MCF 10A (cell line): ENCODE results near the gene MAPKAP1. TPM values are rescaled to one million over a fixed set of nuclear protein-coding genes. Genes with fewer than 3 reads are reported as not detected.

Source experiments
- BruUV-seq: library from RNA; stranded (reverse); fragments of 400-500 nt; replicated peaks from 2 replicates; lab custom pipeline; 2021; lab: Mats Ljungman, UMichigan
- CTCF ChIA-PET: fragments of 300-600 bp; sonication (Branson Sonifier 250); formaldehyde crosslinking; extraction: SDS; loops from one replicate; lab custom pipeline; 2021; ENCODE audit warnings: antibody characterized with exemption, inconsistent platforms; lab: Yijun Ruan, JAX
- POLR2A ChIA-PET: fragments of 300-600, 350-650 bp; sonication (Branson Sonifier 250); formaldehyde crosslinking; extraction: SDS; loops from one replicate; lab custom pipeline; 2020; ENCODE audit warnings: antibody characterized with exemption, inconsistent platforms; lab: Yijun Ruan, JAX
- DNase-seq: peaks from one replicate; pipeline ENCODE4 v3.0.0-alpha.2; 2018; ENCODE audit not compliant: unreplicated experiment
- H3K27ac Mint-ChIP-seq: one replicate; pipeline ENCODE4 v1.8.0; 2022; ENCODE audit warnings: mild to moderate bottlenecking, low read depth, mixed read lengths; ENCODE audit not compliant: unreplicated experiment
- H3K27me3 Mint-ChIP-seq: one replicate; pipeline ENCODE4 v1.8.0; 2022; ENCODE audit warnings: mixed read lengths; ENCODE audit not compliant: insufficient read depth, unreplicated experiment
- H3K36me3 Mint-ChIP-seq: one replicate; pipeline ENCODE4 v1.8.0; 2022; ENCODE audit warnings: mild to moderate bottlenecking, moderate library complexity, mixed read lengths; ENCODE audit not compliant: insufficient read depth, unreplicated experiment
- H3K4me1 Mint-ChIP-seq: one replicate; pipeline ENCODE4 v1.8.0; 2022; ENCODE audit warnings: mixed read lengths; ENCODE audit not compliant: insufficient read depth, unreplicated experiment
- H3K4me3 Mint-ChIP-seq: one replicate; pipeline ENCODE4 v1.8.0; 2022; ENCODE audit warnings: mild to moderate bottlenecking, moderate library complexity, mixed read lengths; ENCODE audit not compliant: unreplicated experiment
- H3K9me3 Mint-ChIP-seq: one replicate; pipeline ENCODE4 v1.8.0; 2022; ENCODE audit warnings: mixed read lengths; ENCODE audit not compliant: unreplicated experiment
- CTCF ChIP-seq: fragments of 200-600 bp; IDR thresholded peaks from one replicate; pipeline ENCODE4 v1.8.0; 2022; ENCODE audit warnings: antibody characterized with exemption, mild to moderate bottlenecking; ENCODE audit not compliant: unreplicated experiment
- intact Hi-C: fragments of 100-400 bp; cut with micrococcal nuclease; formaldehyde crosslinking; loops from 2 replicates; pipeline ENCODE4 v1.14.1; 2022
- total RNA-seq: library from RNA; stranded (reverse); gene quantifications from 2 replicates; pipeline ENCODE4 v1.2.3, GENCODE V29; 2022

Gene MAPKAP1
- total RNA-seq, 1 experiment from 2014 or later = 74.9 TPM

- no peaks in the 10 kb centered on the region for H3K27me3 Mint-ChIP-seq
- ChIA-PET POLR2A (no interaction called here), CTCF (no interaction called here)
- TF ChIP-seq CTCF = no peak
- H3K4me1 Mint-ChIP-seq = no peaks in the 10 kb centered on the region
- intact Hi-C loops = no loop called here
- no peaks in the 10 kb centered on the region for H3K9me3 Mint-ChIP-seq
- no peak overlapping the region for H3K27ac Mint-ChIP-seq
- no TSS peak for BruUV-seq
- DNase-seq = no peak
- no peak overlapping the region for H3K4me3 Mint-ChIP-seq
- peaks cover 12% of the 10 kb centered on the region for H3K36me3 Mint-ChIP-seq
Measured at GRCh38 chr9:125433461-125434011, 273.5 kb downstream of the MAPKAP1 start.

- Mint-ChIP-seq H3K4me3 (no peak overlapping the region), H3K4me1 (no peaks in the 10 kb centered on the region), H3K9me3 (no peaks in the 10 kb centered on the region), H3K27me3 (no peaks in the 10 kb centered on the region), H3K27ac (no peak overlapping the region), H3K36me3 (peaks cover 7% of the 10 kb centered on the region)
- BruUV-seq = no TSS peak
- intact Hi-C loops = no loop called here
- CTCF ChIA-PET = no interaction called here
- POLR2A ChIA-PET = no interaction called here
- no peak for TF ChIP-seq CTCF
- DNase-seq = no peak
Measured at GRCh38 chr9:125432715-125433385, 274.2 kb downstream of the MAPKAP1 start.

GRCh38 chr9:125431741-125432271 lies 275.2 kb downstream of the MAPKAP1 start:
- Mint-ChIP-seq H3K36me3 (peaks cover 7% of the 10 kb centered on the region), H3K27me3 (no peaks in the 10 kb centered on the region), H3K27ac (no peak overlapping the region), H3K4me3 (no peak overlapping the region), H3K9me3 (no peaks in the 10 kb centered on the region), H3K4me1 (no peaks in the 10 kb centered on the region)
- POLR2A ChIA-PET = no interaction called here
- no TSS peak for BruUV-seq
- no peak for TF ChIP-seq CTCF
- DNase-seq = no peak
- intact Hi-C loops = no loop called here
- CTCF ChIA-PET = no interaction called here

- H3K4me3 Mint-ChIP-seq = no peak overlapping the region
- no peak for DNase-seq
- TF ChIP-seq CTCF = no peak
- CTCF ChIA-PET = no interaction called here
- POLR2A ChIA-PET = no interaction called here
- H3K27ac Mint-ChIP-seq = no peak overlapping the region
- no TSS peak for BruUV-seq
- no peaks in the 10 kb centered on the region for H3K9me3 Mint-ChIP-seq
- no peaks in the 10 kb centered on the region for H3K4me1 Mint-ChIP-seq
- no peaks in the 10 kb centered on the region for H3K27me3 Mint-ChIP-seq
- peaks cover 7% of the 10 kb centered on the region for H3K36me3 Mint-ChIP-seq
- intact Hi-C loops = no loop called here
Measured at GRCh38 chr9:125431012-125431305, 276.0 kb downstream of the MAPKAP1 start.
